Sciatic nerve (tissue), 2 donors: ENCODE results near the gene CDH13. TPM values are rescaled to one million over a fixed set of nuclear protein-coding genes. Genes with fewer than 3 reads are reported as not detected.

Experiments
- ATAC-seq: fragments of 200-7000 bp; cut with Tn5 transposase; one replicate; pipeline ENCODE4 v1.9.1; 2020; ENCODE audit warnings: mild to moderate bottlenecking, moderate library complexity
- DNase-seq: peaks from one replicate; pipeline ENCODE4 v3.0.0-alpha.2; 2020; ENCODE audit warnings: low spot score
- intact Hi-C: fragments of 100-400 bp; cut with DNase I; formaldehyde crosslinking; loops from one replicate; pipeline ENCODE4 v1.14.2; 2022
- total RNA-seq: library from RNA; stranded (reverse); fragmentation: NEBNext Ultra II Directional; extraction: Animal tissue kit (Norgen Biotek cat#: 25700); gene quantifications from one replicate; pipeline ENCODE4 v1.2.1, GENCODE V29; 2021
- donor health status: DM: no; HTN: no; CAD: no.
- donor health status: DM: no; HTN: no; CAD: no.

The CDH13 gene
- total RNA-seq, 1 donor from 2014 or later: 7.5 TPM

- no peak for ATAC-seq
- intact Hi-C loops: no loop called here
- no peak for DNase-seq
These were observed 225.7 kb downstream of the CDH13 start for GRCh38 chr16:82852388-82853008.

GRCh38 chr16:82855471-82855870 lies 228.7 kb downstream of the CDH13 start:
- ATAC-seq (no peak), DNase-seq (no peak)
- intact Hi-C loops: no loop called here

GRCh38 chr16:82857693-82858365 lies 231.1 kb downstream of the CDH13 start:
- intact Hi-C loops: no loop called here
- ATAC-seq (no peak), DNase-seq (no peak)

GRCh38 chr16:82859662-82860061 lies 232.9 kb downstream of the CDH13 start:
- DNase-seq: no peak
- no peak for ATAC-seq
- intact Hi-C loops: no loop called here

- no peak for DNase-seq
- intact Hi-C loops: no loop called here
- no peak for ATAC-seq
These were observed 233.3 kb downstream of the CDH13 start for GRCh38 chr16:82860071-82860470.

- DNase-seq: no peak
- intact Hi-C loops: no loop called here
- ATAC-seq: no peak
These were observed 235.3 kb downstream of the CDH13 start for GRCh38 chr16:82862057-82862456.

- DNase-seq: no peak
- ATAC-seq: no peak
- intact Hi-C loops: no loop called here
These were observed 237.7 kb downstream of the CDH13 start for GRCh38 chr16:82864332-82865040.

GRCh38 chr16:82865412-82865811 lies 238.6 kb downstream of the CDH13 start:
- DNase-seq: no peak
- ATAC-seq: no peak
- intact Hi-C loops: no loop called here

- intact Hi-C loops: no loop called here
- DNase-seq (no peak), ATAC-seq (no peak)
These were observed 240.7 kb downstream of the CDH13 start for GRCh38 chr16:82867485-82867884.

- DNase-seq: no peak
- intact Hi-C loops: no loop called here
- no peak for ATAC-seq
These were observed 247.5 kb downstream of the CDH13 start for GRCh38 chr16:82874271-82874670.

GRCh38 chr16:82874672-82875071 lies 247.9 kb downstream of the CDH13 start:
- DNase-seq (no peak), ATAC-seq (no peak)
- intact Hi-C loops: no loop called here

- DNase-seq: no peak
- intact Hi-C loops: no loop called here
These were observed 250.2 kb downstream of the CDH13 start for GRCh38 chr16:82876951-82877350.

GRCh38 chr16:82878466-82878865 lies 251.7 kb downstream of the CDH13 start:
- DNase-seq (no peak), ATAC-seq (no peak)
- intact Hi-C loops: no loop called here

More at GRCh38 chr16:82876951-82877350, 250.2 kb downstream of the CDH13 start:
- no peak for ATAC-seq

- DNase-seq (no peak), ATAC-seq (no peak)
- intact Hi-C loops: no loop called here
These were observed 253.6 kb downstream of the CDH13 start for GRCh38 chr16:82880346-82880745.

GRCh38 chr16:82881516-82881915 lies 254.7 kb downstream of the CDH13 start:
- no peak for ATAC-seq
- no peak for DNase-seq

GRCh38 chr16:82882226-82882625 lies 255.5 kb downstream of the CDH13 start:
- peak; percentile 22 for ATAC-seq
- no peak for DNase-seq
- intact Hi-C loops: no loop called here

More at GRCh38 chr16:82881516-82881915, 254.7 kb downstream of the CDH13 start:
- intact Hi-C loops: no loop called here

GRCh38 chr16:82882982-82883835 lies 256.4 kb downstream of the CDH13 start:
- ATAC-seq: no peak
- intact Hi-C loops: no loop called here
- no peak for DNase-seq

- ATAC-seq: no peak
- DNase-seq: no peak
These were observed 257.6 kb downstream of the CDH13 start for GRCh38 chr16:82884320-82884898.

GRCh38 chr16:82886146-82886545 lies 259.4 kb downstream of the CDH13 start:
- DNase-seq: no peak
- ATAC-seq: no peak
- intact Hi-C loops: no loop called here

More at GRCh38 chr16:82884320-82884898, 257.6 kb downstream of the CDH13 start:
- intact Hi-C loops: no loop called here
